HepG2 (cell line): ENCODE results near the gene KRTAP12-1. TPM values are rescaled to one million over a fixed set of nuclear protein-coding genes. Genes with fewer than 3 reads are reported as not detected.
A peak's percentile ranks its signal among the peaks of the same experiment; 100 is the strongest.

Source experiments
- ATAC-seq: fragments of 200-7000 bp; cut with Tn5 transposase; 3 replicates; pipeline ENCODE4 v1.9.1; 2020; ENCODE audit warnings: mild to moderate bottlenecking, moderate library complexity
- BruUV-seq: library from RNA; stranded (reverse); fragments of 400-500 nt; replicated peaks from 2 replicates; lab custom pipeline; 2021; lab: Mats Ljungman, UMichigan
- CTCF ChIA-PET: fragments of 300-600 bp; formaldehyde crosslinking; extraction: SDS; loops from one replicate; lab custom pipeline; 2021; ENCODE audit warnings: low total read pairs, inconsistent platforms, low intra/inter-chr PET ratio; lab: Yijun Ruan, JAX
- POLR2A ChIA-PET: fragments of 350-600 bp; sonication (Branson Sonifier 250); formaldehyde crosslinking; loops from one replicate; lab custom pipeline; 2020; ENCODE audit warnings: antibody characterized with exemption, inconsistent platforms; lab: Yijun Ruan, JAX
- DNase-seq: peaks from one replicate; pipeline ENCODE4 v3.0.0-alpha.2; 2015; ENCODE audit warnings: low spot score
- FAIRE-seq: peaks from 3 replicates; lab custom pipeline; 2011; peaks lifted over from hg19 to GRCh38; lab: Jason Lieb, UNC
- H2AFZ ChIP-seq: one replicate; pipeline ENCODE4 v1.6.1; 2011; ENCODE audit warnings: low read length, inconsistent platforms
- H3K27ac ChIP-seq: fragments of 300-600 bp; 3 replicates; pipeline ENCODE4 v1.8.0; 2011; ENCODE audit warnings: mixed run types, mild to moderate bottlenecking, mixed read lengths, low read length, inconsistent platforms; ENCODE audit not compliant: insufficient read depth; ENCODE audit errors: extremely low read length
- H3K27me3 ChIP-seq, 2 experiments: fragments of 200-600 bp in 1 of 2; 2 replicates in 1 of 2; 3 replicates in 1 of 2; pipeline versions ENCODE4 v1.6.0 to v1.8.0; 2011; ENCODE audit warnings: low read length in 2 of 2, mild to moderate bottlenecking in 2 of 2, moderate library complexity in 2 of 2, inconsistent platforms in 1 of 2; ENCODE audit not compliant: insufficient read depth in 2 of 2, control insufficient read depth in 1 of 2
- H3K36me3 ChIP-seq, 2 experiments: fragments of 200-600 bp in 1 of 2; replicated peaks in 1 of 2; 2 replicates in 1 of 2; 3 replicates in 1 of 2; pipeline versions ENCODE4 v1.5.1 to v1.8.0; 2011; ENCODE audit warnings: low read length in 2 of 2, inconsistent platforms in 1 of 2; ENCODE audit not compliant: insufficient read depth in 2 of 2, control insufficient read depth in 1 of 2
- H3K4me1 ChIP-seq: 2 replicates; pipeline ENCODE4 v1.5.1; 2012; ENCODE audit warnings: low read length, inconsistent platforms; ENCODE audit not compliant: insufficient read depth
- H3K4me2 ChIP-seq: 2 replicates; pipeline ENCODE4 v1.6.0; 2011; ENCODE audit warnings: low read depth, low read length, inconsistent platforms
- H3K4me3 ChIP-seq, 3 experiments: fragments of 200-600 bp in 1 of 3; sonication (generic), shearing (Covaris generic) in 1 of 3; replicated peaks in 1 of 3; 2 replicates each; pipeline ENCODE4 v1.5.1; 2011 to 2016; ENCODE audit warnings: low read length in 3 of 3, inconsistent platforms in 2 of 3, low read depth in 2 of 3, mild to moderate bottlenecking in 2 of 3, control low read depth in 1 of 3, mixed read lengths in 1 of 3; ENCODE audit not compliant: insufficient read depth in 1 of 3
- H3K79me2 ChIP-seq: one replicate; pipeline ENCODE4 v1.6.1; 2011; ENCODE audit warnings: low read length, inconsistent platforms; ENCODE audit not compliant: insufficient read depth
- H3K9ac ChIP-seq: 2 replicates; pipeline ENCODE4 v1.6.0; 2011; ENCODE audit warnings: mild to moderate bottlenecking, low read depth, low read length, inconsistent platforms; ENCODE audit not compliant: insufficient read depth
- H3K9me3 ChIP-seq: 2 replicates; pipeline ENCODE4 v1.5.1; 2012; ENCODE audit warnings: mild to moderate bottlenecking, low read length
- H4K20me1 ChIP-seq: 2 replicates; pipeline ENCODE4 v1.6.0; 2011; ENCODE audit warnings: inconsistent platforms, mild to moderate bottlenecking, low read length, moderate library complexity; ENCODE audit not compliant: insufficient read depth
- CREB3 ChIP-seq: sonication (generic); formaldehyde crosslinking; IDR thresholded peaks from 2 replicates; pipeline ENCODE4 v1.5.0; 2020; ENCODE audit warnings: missing genetic modification reagents
- IRF1 ChIP-seq: sonication (generic); formaldehyde crosslinking; IDR thresholded peaks from 2 replicates; pipeline ENCODE4 v1.4.0; 2020; ENCODE audit warnings: low read depth, mild to moderate bottlenecking, missing genetic modification reagents
- MIER2 ChIP-seq: IDR thresholded peaks from 2 replicates; pipeline ENCODE4 v1.6.1; 2016; ENCODE audit warnings: missing biosample characterization, missing genetic modification reagents
- NFIB ChIP-seq: sonication (generic); formaldehyde crosslinking; IDR thresholded peaks from 2 replicates; pipeline ENCODE4 v1.9.0; 2021; ENCODE audit warnings: missing genetic modification reagents, mild to moderate bottlenecking, borderline replicate concordance
- PATZ1 ChIP-seq: sonication (generic); formaldehyde crosslinking; IDR thresholded peaks from 2 replicates; pipeline ENCODE4 v1.4.0; 2020; ENCODE audit warnings: missing genetic modification reagents
- ZNF577 ChIP-seq: sonication (generic); formaldehyde crosslinking; IDR thresholded peaks from 2 replicates; pipeline ENCODE4 v1.4.0; 2020; ENCODE audit warnings: mild to moderate bottlenecking, low read depth, missing genetic modification reagents, borderline replicate concordance
- ZNF687 ChIP-seq: sonication (generic); formaldehyde crosslinking; IDR thresholded peaks from 2 replicates; pipeline ENCODE4 v1.5.1; 2020; ENCODE audit warnings: mild to moderate bottlenecking, missing genetic modification reagents, moderate library complexity
- ZNF800 ChIP-seq: sonication (generic); formaldehyde crosslinking; IDR thresholded peaks from 2 replicates; pipeline ENCODE4 v1.4.0; 2020; ENCODE audit warnings: missing genetic modification reagents
- WGBS: methylation state at CpG from one replicate; pipeline ENCODE4 v1.1.6; 2017; ENCODE audit warnings: low lambda C conversion rate; 5-methylcytosine and 5-hydroxymethylcytosine counted together
- in situ Hi-C: cut with HindIII; loops from 2 replicates; pipeline ENCODE4 v1.10.0; 2017; ENCODE audit warnings: low pct_unique_long_range_greater_than_20kb; ENCODE audit not compliant: extremely low pct_ligation_motif_present
- intact Hi-C: fragments of 100-400 bp; cut with micrococcal nuclease; formaldehyde crosslinking; loops from one replicate; pipeline ENCODE4 v1.10.0; 2022; ENCODE audit not compliant: unreplicated experiment
- polyA plus RNA-seq, 8 experiments: library from polyadenylated mRNA; depleted of rRNA in 3 of 8; stranded (reverse) in 7 of 8; unstranded in 1 of 8; fragments of >200 nt; fragmentation: Illumina TruSeq in 4 of 8; extraction: Trizol in 4 of 8; gene quantifications; 2 replicates each; pipeline versions ENCODE4 v1.2.1 to v1.2.3, GENCODE V29; 2011 to 2016; ENCODE audit warnings: low read depth in 4 of 8, missing spikeins in 1 of 8, mixed read lengths in 1 of 8; ENCODE audit not compliant: insufficient read depth in 1 of 8
- total RNA-seq, 5 experiments: library from RNA; depleted of rRNA; stranded (reverse); fragments of >200 nt; fragmentation: Illumina TruSeq; extraction: Trizol; gene quantifications; 2 replicates each; pipeline ENCODE4 v1.2.3, GENCODE V29; 2016; ENCODE audit warnings: low read depth in 1 of 5

Gene KRTAP12-1
- total and polyA plus RNA-seq, 2 of the 13 experiments (the other 11 are each of a cell fraction or from before 2014, with no cell fraction given): not detected

GRCh38 chr21:44712203-44713028, 30.5 kb upstream of the KRTAP12-1 start (continued):
- TF ChIP-seq CREB3 (CRISPR knock-in tag) (no peak), ZNF577 (CRISPR knock-in tag) (no peak), IRF1 (no peak), NFIB (CRISPR knock-in tag) (no peak)
- TF ChIP-seq, all 625 proteins: peak for 0

GRCh38 chr21:44711327-44712202, 29.6 kb upstream of the KRTAP12-1 start, which contains the start of gene TSPEAR:
Gene TSPEAR (minus strand): TSS chr21:44711572. CDS start chr21:44711514, 58 bp downstream.
- in situ Hi-C loops: no loop called here
- Histone ChIP-seq H3K4me1 (peaks cover 16% of the 10 kb centered on the region; the same call in 1 of the 2 replicates), H3K9ac (no peak within 1 kb of the TSS), H3K36me3 (no peaks in the 10 kb centered on the region), H3K4me2 (peak within 1 kb of the TSS; percentile 21; the same call in 1 of the 2 replicates), H3K79me2 (no peaks in the 10 kb centered on the region), H4K20me1 (no peaks in the 10 kb centered on the region), H3K9me3 (no peaks in the 10 kb centered on the region), H3K27ac (no peak within 1 kb of the TSS), H2AFZ (no peak within 1 kb of the TSS), H3K4me3 (no peak within 1 kb of the TSS; a peak in 1 of 6 replicates), H3K27me3 (peaks cover 16 to 62% of the 10 kb centered on the region in 2 experiments)
- BruUV-seq: no TSS peak
- intact Hi-C loops: no loop called here
- ATAC-seq (peak; percentile 62), DNase-seq (no peak), FAIRE-seq (no peak)
- WGBS: 17% methylated on average over 15 of the region's 41 CpGs
- ChIA-PET POLR2A (no interaction called here), CTCF (no interaction called here)
- TF ChIP-seq PATZ1 (CRISPR knock-in tag) (peak; percentile 52; the same call in 1 of the 2 replicates), MIER2 (CRISPR knock-in tag) (no peak), ZNF800 (0 out of 2 replicates have a peak, but pooled peaks have one; percentile 9), ZNF687 (peak; percentile 46)
